Activated T-cell treated with anti-CD3 and anti-CD28 coated beads for 24 hours (primary cell): Measurements from ENCODE around the gene PARD3.
"Not testable (repeated sequence)": the region's sequence is repeated elsewhere in the genome, so short reads cannot be mapped to it uniquely, and the experiment has no call there.

Experiments used
- DNase-seq: peaks from one replicate; pipeline ENCODE4 v3.0.0-alpha.2; 2020; ENCODE audit warnings: low read depth

The PARD3 gene

DNA sequence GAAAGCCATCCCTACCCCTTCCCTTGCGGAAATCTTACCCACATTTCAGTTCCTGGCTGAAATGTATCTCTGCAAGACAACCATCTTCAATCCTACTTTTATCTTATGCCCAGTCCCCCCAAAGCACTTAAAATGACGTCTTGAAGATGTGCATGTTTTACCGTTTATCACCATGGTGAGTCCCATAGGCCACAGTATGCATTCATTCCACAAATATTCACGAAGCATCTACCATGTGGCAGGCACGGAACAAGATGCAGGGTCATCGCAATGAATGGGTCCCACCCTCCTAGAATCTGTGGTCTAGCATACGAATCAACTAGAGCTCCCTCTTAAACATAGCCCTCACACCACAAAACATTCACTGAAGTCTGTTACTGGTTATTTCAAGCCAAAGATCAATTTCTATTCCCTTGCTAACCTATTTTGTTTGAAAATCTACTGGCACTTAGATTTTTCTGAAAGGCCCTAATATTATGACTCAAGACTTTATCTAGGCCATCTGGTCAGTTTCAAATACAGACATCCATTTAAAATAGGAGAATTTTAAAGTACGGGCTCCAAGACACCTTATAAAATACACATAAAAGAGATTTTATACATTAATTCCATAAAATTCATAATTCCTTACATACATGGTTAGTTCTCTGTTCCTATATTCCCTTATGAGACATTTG is 99.4 kb downstream of the PARD3 start:
- DNase-seq, result no peak

DNA sequence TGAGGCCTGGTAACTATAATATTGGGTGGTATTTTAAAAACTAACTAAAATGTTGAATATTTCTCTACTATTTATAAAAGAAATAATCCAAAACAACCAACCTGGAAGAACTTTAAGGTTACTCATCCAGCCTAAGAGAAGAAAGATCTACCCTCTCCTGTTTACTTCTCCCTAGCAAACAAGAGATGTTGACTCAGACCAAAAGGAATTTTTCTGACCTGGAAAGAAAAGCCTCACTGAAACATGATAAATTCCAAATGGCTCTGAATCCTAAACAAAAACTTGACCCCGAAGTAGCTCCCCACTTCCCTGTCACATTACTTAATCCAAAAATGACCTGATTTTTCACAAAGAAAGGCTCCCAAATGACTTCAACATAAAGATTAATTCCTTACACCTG is 101.2 kb downstream of the PARD3 start:
- no peak for DNase-seq

DNA sequence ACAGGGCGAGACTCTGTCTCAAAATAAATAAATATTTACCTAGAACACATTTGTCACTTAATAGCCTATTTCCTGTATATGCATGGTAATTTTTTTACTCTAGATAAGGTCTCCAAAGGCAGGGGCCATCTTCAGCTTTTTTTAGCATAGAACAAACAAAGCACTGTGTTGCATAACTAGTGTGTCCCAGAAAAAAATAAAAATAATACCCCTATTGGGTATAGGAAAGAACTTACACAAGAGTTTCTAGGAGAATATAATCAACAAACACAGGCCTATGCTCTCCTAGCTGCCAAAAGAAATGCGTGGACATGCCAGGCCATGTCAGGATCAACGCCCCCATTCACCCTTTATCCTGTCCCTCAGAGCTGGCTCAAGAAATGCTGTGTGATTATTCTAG is 103.6 kb downstream of the PARD3 start:
- no peak for DNase-seq

DNA sequence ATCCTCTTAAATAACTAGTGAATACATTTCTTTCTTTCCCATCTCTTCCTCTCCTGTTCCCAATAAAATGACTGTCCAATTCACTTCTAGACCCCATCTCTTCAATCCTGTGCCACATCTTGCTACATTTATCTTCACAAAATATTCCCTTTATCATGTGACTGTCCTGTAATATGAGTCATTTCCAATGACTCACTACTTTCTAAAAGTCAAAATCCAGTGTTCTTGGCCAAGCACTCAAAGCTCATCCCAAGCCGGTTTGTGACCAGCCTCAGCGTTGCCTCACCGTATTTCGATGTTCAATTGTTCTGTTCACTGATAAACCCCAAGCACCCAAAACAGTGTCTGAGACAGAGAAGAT is 104.7 kb downstream of the PARD3 start:
- DNase-seq, result no peak

GRCh38 chr10:34709637-34710390 is 105.3 kb downstream of the PARD3 start:
- DNase-seq, result no peak

DNA sequence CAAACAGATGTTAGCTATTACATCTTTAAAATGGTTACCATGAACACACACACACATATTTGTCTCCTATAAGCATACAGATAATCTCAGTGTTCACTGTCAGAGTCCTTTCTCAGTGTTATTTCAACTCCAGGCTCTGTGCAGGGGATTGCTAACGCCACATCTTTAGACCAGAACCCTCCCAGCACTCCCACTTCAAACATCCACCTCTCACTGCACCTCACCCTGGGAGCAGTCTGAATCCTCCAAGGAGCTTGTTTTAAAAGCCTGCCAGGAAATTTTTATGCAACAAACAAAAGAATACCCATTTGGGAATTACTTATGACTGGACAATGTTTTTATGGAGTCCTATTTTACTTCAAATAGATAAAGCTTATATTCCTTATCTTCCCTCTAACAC is 107.4 kb downstream of the PARD3 start:
- DNase-seq, result no peak

DNA sequence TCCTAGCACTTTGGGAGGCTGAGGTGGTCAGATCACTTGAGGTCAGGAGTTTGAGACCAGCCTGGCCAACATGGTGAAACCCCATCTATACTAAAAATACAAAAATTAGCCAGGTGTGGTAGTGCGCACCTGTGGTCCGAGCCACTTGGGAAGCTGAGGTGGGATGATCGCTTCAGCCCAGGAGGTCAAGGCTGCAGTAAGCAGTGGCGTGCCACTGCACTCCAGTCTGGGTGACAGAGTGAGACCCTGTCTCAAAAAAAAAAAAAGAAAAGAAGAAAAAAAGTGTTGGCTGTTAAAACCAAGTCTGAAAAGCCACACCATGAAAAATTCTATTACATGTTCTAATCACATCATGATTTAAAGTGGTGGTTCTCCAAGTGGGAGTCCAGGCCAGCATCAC is 108.1 kb downstream of the PARD3 start:
- DNase-seq, result not testable (repeated sequence)

GRCh38 chr10:34706147-34706546 is 108.9 kb downstream of the PARD3 start:
- DNase-seq, result no peak

- DNase-seq, result no peak
Measured at GRCh38 chr10:34705563-34705962, 109.5 kb downstream of the PARD3 start.

GRCh38 chr10:34704526-34705184 is 110.4 kb downstream of the PARD3 start:
- no peak for DNase-seq

DNA sequence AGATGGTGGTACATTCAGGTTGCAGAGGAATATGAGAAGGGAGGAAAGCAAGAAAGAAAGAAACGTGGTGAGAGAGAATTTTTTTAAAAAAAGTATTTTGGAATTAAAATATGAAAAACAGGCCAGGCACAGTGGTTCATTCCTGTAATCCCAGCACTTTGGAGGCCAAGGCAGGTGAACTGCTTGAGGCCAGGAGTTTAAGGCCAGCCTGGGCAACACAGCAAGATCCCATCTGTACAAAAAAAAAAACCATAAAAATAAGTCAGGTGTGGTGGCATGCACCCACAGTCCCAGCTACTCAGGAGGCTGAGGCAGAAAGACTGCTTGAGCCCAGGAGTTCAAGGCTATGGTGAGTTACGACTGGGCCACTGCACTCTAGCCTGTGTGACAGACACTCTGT is 112.1 kb downstream of the PARD3 start:
- DNase-seq, result no peak

- DNase-seq, result no peak
Measured at GRCh38 chr10:34702093-34702937, 112.8 kb downstream of the PARD3 start.

DNA sequence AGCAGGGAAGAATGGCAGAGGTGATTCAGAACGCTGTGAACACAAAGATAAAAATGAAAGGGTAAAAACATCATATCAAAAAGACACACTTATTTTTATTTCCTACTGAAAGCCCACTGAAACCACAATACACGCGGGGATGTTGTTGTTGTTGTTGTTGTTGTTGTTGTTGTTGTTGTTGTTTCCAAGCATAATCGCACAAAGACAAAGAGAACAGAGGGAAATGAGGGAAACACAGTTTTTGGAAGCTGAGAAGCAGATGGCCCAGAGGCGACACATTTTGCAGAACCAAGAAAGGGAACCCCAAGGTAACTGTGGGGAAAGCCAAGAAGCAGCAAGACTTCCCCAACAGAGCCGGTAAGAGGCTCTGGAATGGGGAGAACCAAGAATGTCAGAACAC is 113.9 kb downstream of the PARD3 start:
- DNase-seq, result no peak

- DNase-seq, result not testable (repeated sequence)
Measured at GRCh38 chr10:34700752-34701151, 114.3 kb downstream of the PARD3 start.

GRCh38 chr10:34699904-34700517 is 115.1 kb downstream of the PARD3 start:
- DNase-seq, result no peak

- DNase-seq, result no peak
Measured at GRCh38 chr10:34698979-34699378, 116.1 kb downstream of the PARD3 start.

DNA sequence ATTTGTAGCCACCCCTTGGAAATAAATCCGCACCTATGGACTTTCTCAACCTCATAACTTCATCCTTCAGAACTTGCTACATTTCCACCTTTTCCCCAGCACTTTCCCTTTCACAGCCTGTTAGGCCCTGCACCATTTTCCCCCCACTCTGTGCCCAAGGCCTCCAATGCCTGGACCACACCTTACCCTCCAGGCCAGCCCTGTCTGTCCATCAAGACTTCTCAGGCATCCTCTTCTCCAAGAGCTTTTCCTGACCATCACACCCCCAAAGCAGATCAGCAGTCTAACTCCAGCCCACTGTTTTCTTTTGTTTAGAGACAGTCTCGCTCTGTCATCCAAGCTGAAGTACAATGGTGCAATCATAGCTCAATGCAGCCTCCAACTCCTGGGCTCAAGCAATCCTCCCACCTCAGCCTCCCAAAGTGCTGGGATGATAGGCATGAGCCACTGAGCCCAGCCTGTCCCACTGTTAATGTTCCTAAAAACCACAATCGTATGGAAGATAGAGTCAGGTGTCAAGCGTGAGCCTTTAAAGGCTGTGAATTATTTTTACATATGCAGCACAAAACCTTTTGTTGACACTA is 116.8 kb downstream of the PARD3 start:
- no peak for DNase-seq

DNA sequence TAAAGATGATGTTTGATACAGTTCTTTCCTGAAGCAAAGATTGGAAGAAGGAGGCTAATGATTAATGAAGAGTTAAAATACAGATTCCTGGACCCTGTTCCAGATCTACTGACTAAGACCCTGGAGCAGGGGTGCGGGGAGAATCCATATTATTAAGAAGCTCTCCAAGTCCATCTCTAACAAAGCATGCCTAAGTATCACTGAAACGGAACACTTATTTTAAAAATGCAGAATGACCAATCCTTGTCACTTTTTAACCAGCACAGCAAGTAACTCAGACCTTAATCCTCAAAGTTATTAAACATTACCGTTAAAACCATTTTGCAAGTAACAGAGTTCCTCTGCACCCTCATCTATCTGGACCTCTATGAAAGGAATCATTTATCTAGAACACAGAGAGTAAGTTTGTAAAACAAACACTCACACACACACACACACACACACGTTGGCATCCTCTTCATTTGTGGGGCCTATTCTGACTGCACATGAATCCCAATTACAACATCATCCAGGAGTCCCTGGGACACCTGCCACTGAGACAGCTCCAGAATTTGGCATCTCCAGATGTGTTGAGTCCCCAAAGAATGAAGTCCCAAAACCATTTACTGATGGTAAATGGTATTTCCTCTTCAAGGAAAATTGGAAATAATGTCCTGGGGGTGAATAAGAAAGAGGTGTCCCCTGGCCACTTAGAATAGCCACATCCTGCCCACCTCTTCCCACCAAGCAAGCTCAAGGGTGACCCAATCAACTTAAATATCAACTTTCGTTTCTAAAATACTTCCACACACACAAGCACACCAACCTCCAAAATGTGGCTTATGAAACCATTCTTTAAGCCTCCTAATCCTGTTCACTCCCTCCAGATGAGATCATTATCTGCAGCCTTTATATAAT is 117.5 kb downstream of the PARD3 start:
- no peak for DNase-seq

DNA sequence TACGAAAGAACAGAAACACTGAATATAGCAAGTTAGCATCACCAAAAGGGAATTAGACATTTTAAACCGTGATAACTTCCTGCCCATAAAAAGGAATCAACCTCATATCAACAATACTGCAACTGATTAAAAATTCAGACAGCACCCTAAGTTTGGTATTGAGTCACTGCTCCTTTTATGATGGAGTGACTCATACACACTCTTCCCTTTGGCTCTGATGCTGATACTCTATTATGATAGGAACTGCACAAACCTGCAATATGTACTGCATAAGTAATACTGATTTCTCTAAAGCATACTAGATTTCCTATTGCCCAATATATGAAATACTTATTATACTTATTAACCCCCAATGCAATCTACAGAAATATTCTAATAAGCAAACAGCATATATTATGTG is 118.7 kb downstream of the PARD3 start:
- DNase-seq, result no peak

DNA sequence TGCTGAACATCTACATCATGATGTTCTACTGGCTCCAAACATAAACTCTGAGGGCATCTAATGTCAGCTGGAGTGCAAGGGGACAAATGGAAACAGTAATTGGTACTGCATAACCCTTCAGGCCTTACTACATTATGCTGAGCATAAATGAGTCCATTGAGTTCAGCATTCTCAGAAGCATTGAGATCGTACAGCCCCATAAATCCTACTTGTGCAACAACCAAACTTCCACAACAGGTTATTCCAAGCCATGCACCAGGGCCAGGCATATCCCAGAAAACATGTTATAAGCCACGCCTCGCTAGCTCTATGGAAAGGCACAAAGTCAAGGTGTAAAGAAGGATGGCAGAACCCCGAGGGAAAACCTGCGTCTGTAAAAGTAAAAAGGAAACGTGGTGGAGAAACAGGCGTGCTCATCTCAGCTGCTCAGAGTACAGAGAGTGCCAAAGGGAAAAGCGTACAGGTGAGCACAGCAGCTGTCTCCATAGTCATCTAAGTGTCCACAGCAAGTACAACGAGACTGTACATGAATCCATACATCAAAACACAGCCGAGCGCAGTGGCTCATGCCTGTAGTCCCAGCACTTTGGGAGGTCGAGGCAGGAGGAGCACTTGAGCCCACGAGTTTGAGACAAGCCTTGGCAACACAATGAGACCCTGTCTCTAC is 124.6 kb downstream of the PARD3 start:
- no peak for DNase-seq
